HEK293 (cell line): ENCODE data around the gene CD200.

Source experiments
- CTCF ChIA-PET: fragments of 350-600 bp; formaldehyde crosslinking; extraction: SDS; loops from one replicate; lab custom pipeline; 2021; ENCODE audit warnings: antibody characterized with exemption; lab: Yijun Ruan, JAX
- POLR2A ChIA-PET: fragments of 300-600 bp; formaldehyde crosslinking; extraction: SDS; loops from one replicate; lab custom pipeline; 2020; ENCODE audit warnings: antibody characterized with exemption, inconsistent platforms; lab: Yijun Ruan, JAX
- H3K27ac ChIP-seq: fragments of 200-500 bp; sonication (Bioruptor generic); 2 replicates; pipeline ENCODE4 v1.5.1; 2014; ENCODE audit warnings: low read depth, low read length, control low read depth, inconsistent platforms; ENCODE audit errors: extremely low read depth
- H3K36me3 ChIP-seq, 2 experiments: fragments of 200-500 bp in 1 of 2; sonication (Bioruptor generic) in 1 of 2; 1 replicate in 1 of 2; 2 replicates in 1 of 2; pipeline ENCODE4 v1.5.1; 2014 to 2017; ENCODE audit warnings: inconsistent platforms in 2 of 2, low read length in 2 of 2; ENCODE audit not compliant: control insufficient read depth in 2 of 2, insufficient read depth in 1 of 2
- H3K4me1 ChIP-seq: fragments of 200-500 bp; sonication (Bioruptor generic); 2 replicates; pipeline ENCODE4 v1.5.1; 2014; ENCODE audit warnings: mild to moderate bottlenecking, low read length, inconsistent platforms; ENCODE audit not compliant: control insufficient read depth, insufficient read depth
- H3K4me3 ChIP-seq: 2 replicates; pipeline ENCODE4 v1.5.1; 2011; ENCODE audit warnings: low read depth, mild to moderate bottlenecking, control low read depth, low read length, moderate library complexity
- H3K9me3 ChIP-seq: fragments of 200-500 bp; sonication (Bioruptor generic); 2 replicates; pipeline ENCODE4 v1.5.1; 2014; ENCODE audit warnings: low read depth, low read length, inconsistent platforms; ENCODE audit not compliant: control insufficient read depth, insufficient read depth
- BCL11B ChIP-seq: fragments of 450-650 bp; formaldehyde crosslinking; IDR thresholded peaks from 2 replicates; pipeline ENCODE4 v1.5.1; 2016; ENCODE audit warnings: low read depth, missing biosample characterization, missing genetic modification characterization
- KLF7 ChIP-seq: fragments of 450-650 bp; formaldehyde crosslinking; IDR thresholded peaks from 2 replicates; pipeline ENCODE4 v1.5.1; 2016; ENCODE audit warnings: missing biosample characterization, missing genetic modification characterization, borderline replicate concordance
- SCRT1 ChIP-seq: fragments of 450-650 bp; formaldehyde crosslinking; IDR thresholded peaks from 2 replicates; pipeline ENCODE4 v1.5.1; 2016; ENCODE audit warnings: missing biosample characterization, missing genetic modification characterization, borderline replicate concordance
- SP2 ChIP-seq: fragments of 450-650 bp; formaldehyde crosslinking; IDR thresholded peaks from 2 replicates; pipeline ENCODE4 v1.5.1; 2016; ENCODE audit warnings: missing biosample characterization, missing genetic modification characterization
- ZBTB21 ChIP-seq: fragments of 450-650 bp; formaldehyde crosslinking; IDR thresholded peaks from 2 replicates; pipeline ENCODE4 v1.5.1; 2017; ENCODE audit warnings: missing biosample characterization, missing genetic modification characterization
- ZIC2 ChIP-seq: fragments of 450-650 bp; formaldehyde crosslinking; IDR thresholded peaks from 2 replicates; pipeline ENCODE4 v1.5.1; 2016; ENCODE audit warnings: missing biosample characterization, missing genetic modification characterization
- ZNF138 ChIP-seq: fragments of 450-650 bp; formaldehyde crosslinking; IDR thresholded peaks from 2 replicates; pipeline ENCODE4 v1.5.1; 2016; ENCODE audit warnings: missing biosample characterization, missing genetic modification characterization, borderline replicate concordance
- ZNF157 ChIP-seq: fragments of 450-650 bp; formaldehyde crosslinking; IDR thresholded peaks from 2 replicates; pipeline ENCODE4 v1.5.1; 2016; ENCODE audit warnings: missing biosample characterization, missing genetic modification characterization
- ZNF169 ChIP-seq: fragments of 450-650 bp; formaldehyde crosslinking; IDR thresholded peaks from 2 replicates; pipeline ENCODE4 v1.5.1; 2016; ENCODE audit warnings: missing biosample characterization, missing genetic modification characterization
- ZNF19 ChIP-seq: fragments of 450-650 bp; formaldehyde crosslinking; IDR thresholded peaks from 2 replicates; pipeline ENCODE4; 2016; ENCODE audit warnings: missing biosample characterization, missing genetic modification characterization, low read depth
- ZNF544 ChIP-seq: fragments of 450-650 bp; formaldehyde crosslinking; IDR thresholded peaks from 2 replicates; pipeline ENCODE4 v1.5.0; 2017; ENCODE audit warnings: missing biosample characterization, missing genetic modification characterization
- ZNF561 ChIP-seq: fragments of 450-650 bp; IDR thresholded peaks from 2 replicates; pipeline ENCODE4 v1.5.1; 2018; ENCODE audit warnings: missing biosample characterization, missing genetic modification characterization, borderline replicate concordance
- ZNF626 ChIP-seq: fragments of 450-650 bp; sonication (Bioruptor Pico); formaldehyde crosslinking; IDR thresholded peaks from 2 replicates; pipeline ENCODE4 v1.5.1; 2018; ENCODE audit warnings: missing biosample characterization, missing genetic modification characterization, inconsistent platforms
- ZSCAN23 ChIP-seq: fragments of 450-650 bp; formaldehyde crosslinking; IDR thresholded peaks from 2 replicates; pipeline ENCODE4 v1.5.1; 2016; ENCODE audit warnings: missing biosample characterization, missing genetic modification characterization
- TF ChIP-seq, protein P1 (sequence below): fragments of 450-650 bp; formaldehyde crosslinking; IDR thresholded peaks from 2 replicates; pipeline ENCODE4 v1.5.1; 2016; ENCODE audit warnings: missing biosample characterization, missing genetic modification characterization
- TF ChIP-seq, protein P2 (sequence below): fragments of 450-650 bp; formaldehyde crosslinking; IDR thresholded peaks from 2 replicates; pipeline ENCODE4 v1.5.1; 2016; ENCODE audit warnings: missing biosample characterization, missing genetic modification characterization
- TF ChIP-seq, protein P3 (sequence below): fragments of 450-650 bp; formaldehyde crosslinking; IDR thresholded peaks from 2 replicates; pipeline ENCODE4 v1.5.1; 2016; ENCODE audit warnings: missing biosample characterization, missing genetic modification characterization, low read depth
- TF ChIP-seq, protein P4 (sequence below): fragments of 450-650 bp; formaldehyde crosslinking; IDR thresholded peaks from 2 replicates; pipeline ENCODE4 v1.5.1; 2017; ENCODE audit warnings: missing biosample characterization, missing genetic modification characterization
- TF ChIP-seq, protein P5 (sequence below): fragments of 450-650 bp; formaldehyde crosslinking; IDR thresholded peaks from 2 replicates; pipeline ENCODE4 v1.5.1; 2016; ENCODE audit warnings: missing biosample characterization, missing genetic modification characterization

CD200 gene

DNA sequence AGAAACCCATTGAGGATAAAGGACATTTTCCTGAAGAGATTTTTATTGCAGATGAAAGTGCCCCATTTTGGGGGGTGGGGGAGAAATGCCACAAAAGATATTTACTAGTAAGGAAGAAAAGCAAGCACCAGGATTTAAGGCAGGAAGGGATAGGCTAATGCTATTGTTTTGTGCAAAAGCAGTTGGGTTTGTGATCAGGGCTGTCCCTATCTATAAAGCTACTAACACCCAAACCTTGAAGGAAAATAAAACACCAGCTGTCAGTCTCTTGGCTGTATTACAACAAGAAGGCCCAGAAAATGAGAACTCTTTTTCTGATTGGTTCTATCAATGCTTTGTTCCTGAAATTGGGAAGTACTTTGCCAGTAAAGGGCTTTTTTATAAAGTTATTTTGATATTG is 56.0 kb downstream of the CD200 start (continued):
- TF ChIP-seq SP2 (no peak), ZBTB21 (tag by site-specific recombination) (no peak), SCRT1 (tag by site-specific recombination) (no peak)

DNA sequence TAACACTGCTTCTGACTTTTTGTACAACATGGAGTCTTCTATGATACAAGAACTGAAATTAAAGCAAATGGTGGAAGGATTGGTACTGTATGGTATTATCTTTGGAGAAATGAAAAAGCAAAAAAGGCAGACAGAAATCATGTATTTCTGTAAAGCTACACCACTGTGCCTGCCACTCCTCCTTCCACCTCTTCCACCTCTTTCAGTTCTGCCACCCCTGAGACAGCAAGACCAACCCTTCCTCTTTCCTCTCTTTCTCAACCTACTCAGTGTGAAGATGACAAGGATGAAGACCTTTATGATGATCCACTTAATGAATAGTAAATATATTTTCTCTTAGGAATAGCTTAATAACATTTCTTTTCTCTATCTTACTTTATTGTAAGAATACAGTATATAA is 57.0 kb downstream of the CD200 start:
- H3K36me3 ChIP-seq = no peaks in the 10 kb centered on the region
- TF ChIP-seq ZNF138 (tag by site-specific recombination) = no peak
- TF ChIP-seq, all 188 proteins: peak for 0
- H3K9me3 ChIP-seq = no peaks in the 10 kb centered on the region
- H3K4me1 ChIP-seq = no peaks in the 10 kb centered on the region
- no peak overlapping the region for H3K4me3 ChIP-seq
- CTCF ChIA-PET = no interaction called here
- no peak overlapping the region for H3K27ac ChIP-seq
- POLR2A ChIA-PET = no interaction called here

DNA sequence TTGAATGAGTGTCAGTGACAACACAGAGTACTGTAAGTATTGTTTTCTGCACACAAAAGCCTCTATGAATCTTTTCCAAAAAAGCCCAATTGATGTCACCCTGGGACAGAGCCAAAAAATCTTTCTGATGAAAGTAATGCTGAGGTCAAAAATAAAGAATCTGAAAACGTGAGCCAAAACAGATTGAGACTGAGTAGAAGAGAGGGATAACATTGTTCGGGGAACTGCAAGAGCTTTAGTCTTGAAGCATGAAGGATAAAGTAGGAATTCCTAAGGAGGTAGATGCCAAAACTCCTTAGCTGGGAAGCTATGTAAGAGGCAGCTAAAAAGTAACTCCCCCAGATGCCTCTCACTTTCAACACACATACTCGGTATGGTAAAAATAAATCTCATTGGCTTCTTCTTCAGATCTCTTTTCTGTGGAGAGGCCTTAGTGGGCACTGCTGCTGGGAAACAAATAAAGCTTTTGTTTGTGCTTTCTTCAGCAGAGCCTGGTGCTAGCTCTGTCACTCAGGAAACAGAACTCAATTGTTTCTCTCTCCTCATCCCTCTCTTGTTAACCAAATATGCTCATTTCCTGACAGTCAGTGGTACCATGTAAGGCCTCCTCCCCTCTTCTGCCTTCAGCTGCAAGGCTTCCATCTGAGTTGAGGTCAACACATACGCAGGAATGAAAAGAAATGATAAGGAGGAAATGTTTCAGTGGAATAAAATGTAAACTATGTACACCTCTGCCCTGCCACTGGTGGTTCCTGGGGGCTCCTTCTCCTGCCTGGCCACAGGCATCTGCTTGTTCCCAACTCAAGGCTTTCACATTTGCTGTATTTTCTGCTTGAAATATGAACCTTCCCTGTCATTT is 58.1 kb downstream of the CD200 start:
- POLR2A ChIA-PET = no interaction called here
- H3K4me3 ChIP-seq = no peak overlapping the region
- H3K9me3 ChIP-seq = no peaks in the 10 kb centered on the region
- CTCF ChIA-PET = interaction anchor here (0.8 kb wide), 1 partner anchor 65 kb away, joined by 3 read pairs; no protein-coding TSS in a partner anchor
- H3K27ac ChIP-seq = no peak overlapping the region
- TF ChIP-seq, protein P1, sequence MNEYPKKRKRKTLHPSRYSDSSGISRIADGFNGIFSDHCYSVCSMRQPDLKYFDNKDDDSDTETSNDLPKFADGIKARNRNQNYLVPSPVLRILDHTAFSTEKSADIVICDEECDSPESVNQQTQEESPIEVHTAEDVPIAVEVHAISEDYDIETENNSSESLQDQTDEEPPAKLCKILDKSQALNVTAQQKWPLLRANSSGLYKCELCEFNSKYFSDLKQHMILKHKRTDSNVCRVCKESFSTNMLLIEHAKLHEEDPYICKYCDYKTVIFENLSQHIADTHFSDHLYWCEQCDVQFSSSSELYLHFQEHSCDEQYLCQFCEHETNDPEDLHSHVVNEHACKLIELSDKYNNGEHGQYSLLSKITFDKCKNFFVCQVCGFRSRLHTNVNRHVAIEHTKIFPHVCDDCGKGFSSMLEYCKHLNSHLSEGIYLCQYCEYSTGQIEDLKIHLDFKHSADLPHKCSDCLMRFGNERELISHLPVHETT (tag by site-specific recombination) = no peak
- TF ChIP-seq BCL11B (tag by site-specific recombination) (no peak), ZNF561 (tag by site-specific recombination) (no peak), ZSCAN23 (tag by site-specific recombination) (no peak), ZIC2 (no peak), ZNF169 (no peak), ZNF19 (tag by site-specific recombination) (no peak), KLF7 (tag by site-specific recombination) (no peak), ZNF626 (no peak), ZNF138 (tag by site-specific recombination) (no peak), ZNF544 (tag by site-specific recombination) (no peak), ZNF157 (tag by site-specific recombination) (no peak)
- TF ChIP-seq, protein P2, sequence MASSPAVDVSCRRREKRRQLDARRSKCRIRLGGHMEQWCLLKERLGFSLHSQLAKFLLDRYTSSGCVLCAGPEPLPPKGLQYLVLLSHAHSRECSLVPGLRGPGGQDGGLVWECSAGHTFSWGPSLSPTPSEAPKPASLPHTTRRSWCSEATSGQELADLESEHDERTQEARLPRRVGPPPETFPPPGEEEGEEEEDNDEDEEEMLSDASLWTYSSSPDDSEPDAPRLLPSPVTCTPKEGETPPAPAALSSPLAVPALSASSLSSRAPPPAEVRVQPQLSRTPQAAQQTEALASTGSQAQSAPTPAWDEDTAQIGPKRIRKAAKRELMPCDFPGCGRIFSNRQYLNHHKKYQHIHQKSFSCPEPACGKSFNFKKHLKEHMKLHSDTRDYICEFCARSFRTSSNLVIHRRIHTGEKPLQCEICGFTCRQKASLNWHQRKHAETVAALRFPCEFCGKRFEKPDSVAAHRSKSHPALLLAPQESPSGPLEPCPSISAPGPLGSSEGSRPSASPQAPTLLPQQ (tag by site-specific recombination) = no peak
- TF ChIP-seq, protein P3, sequence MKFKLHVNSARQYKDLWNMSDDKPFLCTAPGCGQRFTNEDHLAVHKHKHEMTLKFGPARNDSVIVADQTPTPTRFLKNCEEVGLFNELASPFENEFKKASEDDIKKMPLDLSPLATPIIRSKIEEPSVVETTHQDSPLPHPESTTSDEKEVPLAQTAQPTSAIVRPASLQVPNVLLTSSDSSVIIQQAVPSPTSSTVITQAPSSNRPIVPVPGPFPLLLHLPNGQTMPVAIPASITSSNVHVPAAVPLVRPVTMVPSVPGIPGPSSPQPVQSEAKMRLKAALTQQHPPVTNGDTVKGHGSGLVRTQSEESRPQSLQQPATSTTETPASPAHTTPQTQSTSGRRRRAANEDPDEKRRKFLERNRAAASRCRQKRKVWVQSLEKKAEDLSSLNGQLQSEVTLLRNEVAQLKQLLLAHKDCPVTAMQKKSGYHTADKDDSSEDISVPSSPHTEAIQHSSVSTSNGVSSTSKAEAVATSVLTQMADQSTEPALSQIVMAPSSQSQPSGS = no peak
- TF ChIP-seq, protein P4, sequence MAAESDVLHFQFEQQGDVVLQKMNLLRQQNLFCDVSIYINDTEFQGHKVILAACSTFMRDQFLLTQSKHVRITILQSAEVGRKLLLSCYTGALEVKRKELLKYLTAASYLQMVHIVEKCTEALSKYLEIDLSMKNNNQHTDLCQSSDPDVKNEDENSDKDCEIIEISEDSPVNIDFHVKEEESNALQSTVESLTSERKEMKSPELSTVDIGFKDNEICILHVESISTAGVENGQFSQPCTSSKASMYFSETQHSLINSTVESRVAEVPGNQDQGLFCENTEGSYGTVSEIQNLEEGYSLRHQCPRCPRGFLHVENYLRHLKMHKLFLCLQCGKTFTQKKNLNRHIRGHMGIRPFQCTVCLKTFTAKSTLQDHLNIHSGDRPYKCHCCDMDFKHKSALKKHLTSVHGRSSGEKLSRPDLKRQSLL = no peak
- TF ChIP-seq, protein P5, sequence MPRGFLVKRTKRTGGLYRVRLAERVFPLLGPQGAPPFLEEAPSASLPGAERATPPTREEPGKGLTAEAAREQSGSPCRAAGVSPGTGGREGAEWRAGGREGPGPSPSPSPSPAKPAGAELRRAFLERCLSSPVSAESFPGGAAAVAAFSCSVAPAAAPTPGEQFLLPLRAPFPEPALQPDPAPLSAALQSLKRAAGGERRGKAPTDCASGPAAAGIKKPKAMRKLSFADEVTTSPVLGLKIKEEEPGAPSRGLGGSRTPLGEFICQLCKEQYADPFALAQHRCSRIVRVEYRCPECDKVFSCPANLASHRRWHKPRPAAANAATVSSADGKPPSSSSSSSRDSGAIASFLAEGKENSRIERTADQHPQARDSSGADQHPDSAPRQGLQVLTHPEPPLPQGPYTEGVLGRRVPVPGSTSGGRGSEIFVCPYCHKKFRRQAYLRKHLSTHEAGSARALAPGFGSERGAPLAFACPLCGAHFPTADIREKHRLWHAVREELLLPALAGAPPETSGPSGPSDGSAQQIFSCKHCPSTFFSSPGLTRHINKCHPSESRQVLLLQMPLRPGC = no peak
- TF ChIP-seq, all 188 proteins: peak for 0
- H3K36me3 ChIP-seq = no peaks in the 10 kb centered on the region
- H3K4me1 ChIP-seq = no peaks in the 10 kb centered on the region
